ENCODE results near the gene PLEK. TPM values are rescaled to one million over a fixed set of nuclear protein-coding genes. Genes with fewer than 3 reads are reported as not detected.

The PLEK gene
- polyA plus RNA-seq, 1 experiment, result 0.06 TPM

DNA sequence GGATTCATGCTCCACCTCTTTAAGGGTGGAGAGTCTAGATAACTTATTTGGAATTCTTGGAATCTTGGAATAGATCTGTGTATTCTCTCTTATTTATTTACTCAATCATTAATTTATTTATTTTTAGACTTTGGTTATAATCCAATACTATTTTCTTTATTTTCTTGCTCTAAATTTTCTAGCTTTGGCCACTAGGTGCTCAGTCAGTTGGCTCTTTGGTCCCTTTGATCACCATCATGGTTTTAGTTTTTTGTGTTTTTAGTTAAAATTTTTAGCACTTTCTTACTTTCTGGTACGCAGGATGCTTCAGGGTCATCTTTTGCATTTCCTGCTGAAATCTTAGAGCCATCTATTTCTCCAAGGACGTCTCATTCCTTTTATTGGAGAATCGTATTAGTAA, 5.2 kb upstream of the PLEK start:
- no peaks in the 10 kb centered on the region for H3K27me3 ChIP-seq (ENCODE audit: control insufficient read depth, insufficient read depth, low read length)
- TF ChIP-seq, protein P1, sequence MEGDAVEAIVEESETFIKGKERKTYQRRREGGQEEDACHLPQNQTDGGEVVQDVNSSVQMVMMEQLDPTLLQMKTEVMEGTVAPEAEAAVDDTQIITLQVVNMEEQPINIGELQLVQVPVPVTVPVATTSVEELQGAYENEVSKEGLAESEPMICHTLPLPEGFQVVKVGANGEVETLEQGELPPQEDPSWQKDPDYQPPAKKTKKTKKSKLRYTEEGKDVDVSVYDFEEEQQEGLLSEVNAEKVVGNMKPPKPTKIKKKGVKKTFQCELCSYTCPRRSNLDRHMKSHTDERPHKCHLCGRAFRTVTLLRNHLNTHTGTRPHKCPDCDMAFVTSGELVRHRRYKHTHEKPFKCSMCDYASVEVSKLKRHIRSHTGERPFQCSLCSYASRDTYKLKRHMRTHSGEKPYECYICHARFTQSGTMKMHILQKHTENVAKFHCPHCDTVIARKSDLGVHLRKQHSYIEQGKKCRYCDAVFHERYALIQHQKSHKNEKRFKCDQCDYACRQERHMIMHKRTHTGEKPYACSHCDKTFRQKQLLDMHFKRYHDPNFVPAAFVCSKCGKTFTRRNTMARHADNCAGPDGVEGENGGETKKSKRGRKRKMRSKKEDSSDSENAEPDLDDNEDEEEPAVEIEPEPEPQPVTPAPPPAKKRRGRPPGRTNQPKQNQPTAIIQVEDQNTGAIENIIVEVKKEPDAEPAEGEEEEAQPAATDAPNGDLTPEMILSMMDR (IDR thresholded peaks at IDR 0.05; ENCODE audit: low read depth, low read length), result 0 out of 2 replicates have a peak, but pooled peaks have one; percentile 21
- H3K9me3 ChIP-seq (ENCODE audit: control insufficient read depth, insufficient read depth, low read length), result no peaks in the 10 kb centered on the region
- H3K27ac ChIP-seq (ENCODE audit: low read depth, low read length), result no peak overlapping the region
- POLR2A ChIA-PET, result no interaction called here
- DNase-seq (ENCODE audit: low read depth, low spot score), result no peak
- CTCF ChIA-PET, result interaction anchor here (1.4 kb wide), 1 partner anchor 82 kb away, joined by 6 read pairs; no protein-coding TSS in a partner anchor
- H3K4me3 ChIP-seq (ENCODE audit: low read depth, low read length), result no peak overlapping the region

DNA sequence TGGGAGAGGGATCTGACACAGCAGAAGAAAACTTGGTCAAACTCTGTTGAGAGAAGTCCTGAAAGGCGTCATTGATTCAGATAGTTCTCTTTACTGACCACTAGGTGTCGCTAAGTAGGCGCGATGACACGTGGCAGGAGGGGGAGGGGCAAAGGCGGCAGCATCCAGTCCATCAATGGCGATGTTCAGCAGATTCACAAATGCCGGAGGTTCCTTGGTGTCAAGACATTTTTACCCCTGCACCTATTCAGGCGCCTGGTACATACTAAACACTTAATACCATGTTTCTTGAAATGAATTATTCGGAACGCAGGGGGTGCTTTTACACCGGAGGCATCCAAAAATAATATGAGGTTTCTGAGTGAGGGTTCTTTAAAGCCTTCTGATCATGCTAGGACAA, 3.0 kb upstream of the PLEK start:
- POLR2A ChIA-PET, result no interaction called here
- Histone ChIP-seq H3K27me3 (ENCODE audit: control insufficient read depth, insufficient read depth, low read length) (no peaks in the 10 kb centered on the region), H3K4me3 (ENCODE audit: low read depth, low read length) (no peak overlapping the region), H3K27ac (ENCODE audit: low read depth, low read length) (no peak overlapping the region), H3K9me3 (ENCODE audit: control insufficient read depth, insufficient read depth, low read length) (no peaks in the 10 kb centered on the region)
- CTCF ChIA-PET, result no interaction called here
- TF ChIP-seq, protein P1 (IDR thresholded peaks at IDR 0.05; ENCODE audit: low read depth, low read length), result peak; percentile 59
- DNase-seq (ENCODE audit: low read depth, low spot score), result no peak

DNA sequence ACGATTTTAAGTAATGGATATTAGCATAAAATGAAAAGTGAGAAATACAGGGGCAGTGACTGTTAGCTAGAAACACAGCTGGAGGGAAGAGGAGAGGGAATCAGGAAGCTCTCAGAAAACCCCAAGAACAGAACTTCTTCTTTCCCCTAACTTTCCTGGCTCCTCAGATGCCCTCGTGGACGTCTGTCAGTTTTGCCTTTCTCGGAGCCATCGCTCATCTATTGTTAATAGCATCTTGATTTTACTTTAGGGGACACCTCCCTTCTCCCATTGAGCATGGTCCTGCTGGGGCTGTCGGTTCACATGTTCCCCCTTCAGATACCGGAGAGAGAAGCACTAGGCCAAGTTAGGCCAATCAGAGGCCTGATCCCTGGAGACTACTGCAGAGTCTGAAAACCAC, 2.3 kb upstream of the PLEK start:
- H3K27me3 ChIP-seq (ENCODE audit: control insufficient read depth, insufficient read depth, low read length), result no peaks in the 10 kb centered on the region
- H3K9me3 ChIP-seq (ENCODE audit: control insufficient read depth, insufficient read depth, low read length), result no peaks in the 10 kb centered on the region
- H3K4me3 ChIP-seq (ENCODE audit: low read depth, low read length), result no peak overlapping the region
- TF ChIP-seq, protein P1 (IDR thresholded peaks at IDR 0.05; ENCODE audit: low read depth, low read length), result no peak
- ChIA-PET CTCF (no interaction called here), POLR2A (no interaction called here)
- no peak for DNase-seq (ENCODE audit: low read depth, low spot score)
- no peak overlapping the region for H3K27ac ChIP-seq (ENCODE audit: low read depth, low read length)

DNA sequence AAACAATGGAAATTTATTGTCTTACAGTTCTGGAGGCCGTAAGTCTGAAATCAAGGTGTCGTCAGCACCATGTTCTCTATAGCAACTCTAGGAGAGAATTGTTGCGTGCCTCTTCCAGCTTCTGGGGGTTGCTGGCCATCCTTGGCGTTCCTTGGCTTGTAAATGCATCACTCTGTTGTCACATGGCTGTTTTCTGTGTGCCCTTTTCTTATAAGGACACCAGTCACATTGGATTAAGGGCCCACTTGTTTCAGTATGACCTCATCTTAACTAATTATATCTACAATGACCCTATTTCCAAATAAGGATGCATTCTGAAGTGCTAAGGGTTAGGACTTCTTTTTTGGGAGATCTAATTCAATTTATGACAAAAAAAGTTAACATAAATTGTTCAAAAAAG, 1.4 kb upstream of the PLEK start:
- H3K4me3 ChIP-seq (ENCODE audit: low read depth, low read length), result no peak overlapping the region
- no peaks in the 10 kb centered on the region for H3K27me3 ChIP-seq (ENCODE audit: control insufficient read depth, insufficient read depth, low read length)
- H3K27ac ChIP-seq (ENCODE audit: low read depth, low read length), result no peak overlapping the region
- TF ChIP-seq, protein P1 (IDR thresholded peaks at IDR 0.05; ENCODE audit: low read depth, low read length), result no peak
- no peaks in the 10 kb centered on the region for H3K9me3 ChIP-seq (ENCODE audit: control insufficient read depth, insufficient read depth, low read length)
- DNase-seq (ENCODE audit: low read depth, low spot score), result no peak
- POLR2A ChIA-PET, result no interaction called here
- CTCF ChIA-PET, result no interaction called here

DNA sequence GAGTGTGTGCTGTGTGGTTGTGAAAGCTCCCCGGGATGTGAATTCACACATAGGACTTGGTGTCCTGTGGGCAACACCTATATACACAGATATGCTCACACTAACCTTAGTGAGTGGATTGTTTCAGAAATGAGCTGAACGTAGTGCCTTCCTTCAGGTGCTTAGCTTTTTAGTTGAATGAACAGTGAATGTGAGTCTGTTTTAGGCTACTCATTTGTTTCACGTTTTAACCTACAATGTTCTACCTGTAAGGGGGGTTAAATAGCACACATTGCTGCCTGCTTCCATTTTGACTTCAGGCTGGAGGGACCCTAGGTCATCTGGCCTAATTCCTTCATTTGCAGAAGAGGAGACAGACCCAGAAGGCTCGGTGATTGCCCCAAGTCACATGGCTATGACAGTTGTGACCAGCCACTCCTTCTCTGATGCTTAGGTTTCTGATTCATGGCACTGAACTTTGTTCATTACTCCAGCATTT, 1.0 kb downstream of the PLEK start:
- Histone ChIP-seq H3K4me3 (ENCODE audit: low read depth, low read length) (no peak overlapping the region), H3K27me3 (ENCODE audit: control insufficient read depth, insufficient read depth, low read length) (no peaks in the 10 kb centered on the region), H3K9me3 (ENCODE audit: control insufficient read depth, insufficient read depth, low read length) (no peaks in the 10 kb centered on the region), H3K27ac (ENCODE audit: low read depth, low read length) (no peak overlapping the region)
- DNase-seq (ENCODE audit: low read depth, low spot score), result no peak
- ChIA-PET CTCF (interaction anchor here (1.1 kb wide), 1 partner anchor 9 kb away, joined by 3 read pairs; no protein-coding TSS in a partner anchor), POLR2A (no interaction called here)
- TF ChIP-seq, protein P1 (IDR thresholded peaks at IDR 0.05; ENCODE audit: low read depth, low read length), result no peak
